Neural cell (in vitro differentiated cells): ENCODE measurements around the gene CLUH. TPM values are rescaled to one million over a fixed set of nuclear protein-coding genes. Genes with fewer than 3 reads are reported as not detected.

Source experiments
- H2AFZ ChIP-seq: fragments of 200-600, 300-800 bp; sonication (generic), shearing (Covaris generic); 2 replicates; pipeline ENCODE4 v1.6.0; 2014; ENCODE audit warnings: low read depth, mild to moderate bottlenecking, antibody characterized with exemption, low read length, moderate library complexity
- H3F3A ChIP-seq: fragments of 200-600 bp; shearing (Covaris generic); 2 replicates; pipeline ENCODE4 v1.6.1; 2016; ENCODE audit warnings: mild to moderate bottlenecking, moderate library complexity, mixed read lengths, antibody characterized with exemption, low read length; ENCODE audit not compliant: insufficient read depth, poor library complexity, severe bottlenecking
- H3K27ac ChIP-seq: fragments of 200-600, 300-800 bp; sonication (generic), shearing (Covaris generic); 2 replicates; pipeline ENCODE4 v1.5.1; 2014; ENCODE audit warnings: mild to moderate bottlenecking, low read length, moderate library complexity
- H3K27me3 ChIP-seq: fragments of 300-800, 200-600 bp; sonication (generic), shearing (Covaris generic); 2 replicates; pipeline ENCODE4 v1.6.0; 2014; ENCODE audit warnings: mild to moderate bottlenecking, low read depth, low read length, moderate library complexity; ENCODE audit not compliant: insufficient read depth
- H3K36me3 ChIP-seq: fragments of 300-800, 200-600 bp; sonication (generic), shearing (Covaris generic); 2 replicates; pipeline ENCODE4 v1.5.1; 2014; ENCODE audit warnings: mild to moderate bottlenecking, antibody characterized with exemption, low read length, moderate library complexity; ENCODE audit not compliant: insufficient read depth
- H3K4me2 ChIP-seq: fragments of 300-800, 200-600 bp; sonication (generic), shearing (Covaris generic); 2 replicates; pipeline ENCODE4 v1.6.0; 2014; ENCODE audit warnings: mild to moderate bottlenecking, low read length
- H3K4me3 ChIP-seq: fragments of 300-800, 200-600 bp; sonication (generic), shearing (Covaris generic); 2 replicates; pipeline ENCODE4 v1.5.1; 2014; ENCODE audit warnings: mild to moderate bottlenecking, low read length, moderate library complexity
- H3K79me2 ChIP-seq: fragments of 200-600 bp; shearing (Covaris generic); replicated peaks from 2 replicates; pipeline ENCODE4 v1.6.0; 2014; ENCODE audit warnings: mild to moderate bottlenecking, low read length, moderate library complexity; ENCODE audit not compliant: insufficient read depth
- H3K9ac ChIP-seq: fragments of 300-800, 200-600 bp; sonication (generic), shearing (Covaris generic); 2 replicates; pipeline ENCODE4 v1.6.1; 2016; ENCODE audit warnings: mild to moderate bottlenecking, low read length, mixed read lengths
- H3K9me2 ChIP-seq: fragments of 200-600 bp; shearing (Covaris generic); 2 replicates; pipeline ENCODE4 v1.6.1; 2016; ENCODE audit warnings: mild to moderate bottlenecking, low read length, mixed read lengths; ENCODE audit not compliant: insufficient read depth
- H3K9me3 ChIP-seq: fragments of 200-600, 300-800 bp; sonication (generic), shearing (Covaris generic); 2 replicates; pipeline ENCODE4 v1.6.1; 2016; ENCODE audit warnings: mild to moderate bottlenecking, mixed run types, low read length, moderate library complexity, mixed read lengths
- H4K20me1 ChIP-seq: fragments of 200-600 bp; shearing (Covaris generic); 2 replicates; pipeline ENCODE4 v1.6.1; 2016; ENCODE audit warnings: mild to moderate bottlenecking, mixed run types; ENCODE audit not compliant: insufficient read depth
- CTCF ChIP-seq: fragments of 450-650 bp; IDR thresholded peaks from 2 replicates; pipeline ENCODE4 v1.5.1; 2014; ENCODE audit warnings: antibody characterized with exemption, mild to moderate bottlenecking, moderate library complexity; ENCODE audit not compliant: poor library complexity, severe bottlenecking
- EP300 ChIP-seq: fragments of 450-650 bp; conservative IDR thresholded peaks from 2 replicates; pipeline ENCODE4 v1.6.1; 2014; ENCODE audit warnings: antibody characterized with exemption, mild to moderate bottlenecking, moderate library complexity; ENCODE audit not compliant: poor library complexity, severe bottlenecking
- EZH2 ChIP-seq: fragments of 200-600, 300-800 bp; shearing (Covaris generic), sonication (generic); IDR thresholded peaks from 2 replicates; pipeline ENCODE4 v1.6.1; 2014; ENCODE audit warnings: antibody characterized with exemption, low read length, borderline replicate concordance, mild to moderate bottlenecking; ENCODE audit not compliant: insufficient read depth, poor library complexity, severe bottlenecking
- MXI1 ChIP-seq: fragments of 450-650 bp; conservative IDR thresholded peaks from 2 replicates; pipeline ENCODE4 v1.6.1; 2014; ENCODE audit warnings: antibody characterized with exemption, mild to moderate bottlenecking; ENCODE audit not compliant: poor library complexity, severe bottlenecking
- POLR2AphosphoS5 ChIP-seq: IDR thresholded peaks from 2 replicates; pipeline ENCODE4 v1.6.1; 2012
- RAD21 ChIP-seq: fragments of 450-650 bp; conservative IDR thresholded peaks from 2 replicates; pipeline ENCODE4 v1.6.1; 2014; ENCODE audit warnings: antibody characterized with exemption, mild to moderate bottlenecking, moderate library complexity
- REST ChIP-seq: IDR thresholded peaks from 2 replicates; pipeline ENCODE4 v1.6.1; 2012; ENCODE audit warnings: borderline replicate concordance
- SMC3 ChIP-seq: fragments of 450-650 bp; conservative IDR thresholded peaks from 2 replicates; pipeline ENCODE4 v1.6.1; 2014; ENCODE audit warnings: antibody characterized with exemption, mild to moderate bottlenecking, moderate library complexity; ENCODE audit not compliant: poor library complexity
- TAF1 ChIP-seq: IDR thresholded peaks from 2 replicates; pipeline ENCODE4 v1.6.1; 2012; ENCODE audit warnings: low read depth
- polyA plus RNA-seq: library from polyadenylated mRNA; depleted of rRNA; stranded (reverse); fragments of >200 nt; gene quantifications from 2 replicates; pipeline ENCODE4 v1.2.3, GENCODE V29; 2014

CLUH gene
- polyA plus RNA-seq, 1 donor from 2014 or later, result 18.6 TPM

- Histone ChIP-seq H3K4me2 (no peak overlapping the region), H3K27me3 (no peaks in the 10 kb centered on the region), H3K4me3 (no peak overlapping the region), H2AFZ (no peak overlapping the region), H3K9me2 (no peaks in the 10 kb centered on the region), H3K79me2 (no peaks in the 10 kb centered on the region), H3F3A (no peaks in the 10 kb centered on the region), H4K20me1 (no peaks in the 10 kb centered on the region), H3K9ac (no peak overlapping the region), H3K9me3 (no peaks in the 10 kb centered on the region), H3K27ac (no peak overlapping the region), H3K36me3 (no peaks in the 10 kb centered on the region)
- TF ChIP-seq REST, result no peak
- TF ChIP-seq MXI1, result no peak
- TF ChIP-seq SMC3, result no peak
- TF ChIP-seq POLR2AphosphoS5, result no peak
- TF ChIP-seq CTCF, result no peak
- no peak for TF ChIP-seq RAD21
- no peak for TF ChIP-seq EP300
- TF ChIP-seq TAF1, result no peak
- no peak for TF ChIP-seq EZH2
These were observed 21.1 kb downstream of the CLUH start for GRCh38 chr17:2690165-2691068.

GRCh38 chr17:2689411-2690164 lies 22.0 kb downstream of the CLUH start:
- Histone ChIP-seq H3K4me3 (no peak overlapping the region), H3F3A (no peaks in the 10 kb centered on the region), H4K20me1 (no peaks in the 10 kb centered on the region), H3K36me3 (peaks cover 4% of the 10 kb centered on the region), H3K4me2 (no peak overlapping the region), H2AFZ (no peak overlapping the region), H3K9ac (no peak overlapping the region), H3K9me3 (no peaks in the 10 kb centered on the region), H3K27ac (no peak overlapping the region), H3K9me2 (no peaks in the 10 kb centered on the region), H3K27me3 (no peaks in the 10 kb centered on the region), H3K79me2 (no peaks in the 10 kb centered on the region)
- TF ChIP-seq SMC3 (no peak), EP300 (no peak), POLR2AphosphoS5 (peak; percentile 33), CTCF (no peak), MXI1 (no peak), REST (no peak)
